Measurements from ENCODE around the gene GRIN2B.

Gene GRIN2B

GRCh38 chr12:13956060-13956590 is 25.3 kb downstream of the GRIN2B start:
- DNase-seq: no peak

- DNase-seq: no peak
These were observed 29.3 kb downstream of the GRIN2B start for GRCh38 chr12:13952096-13952495.

GRCh38 chr12:13950502-13950901 is 30.9 kb downstream of the GRIN2B start:
- no peak for DNase-seq

- DNase-seq: no peak
These were observed 32.8 kb downstream of the GRIN2B start for GRCh38 chr12:13948621-13949020.

GRCh38 chr12:13947276-13947946 is 34.0 kb downstream of the GRIN2B start:
- no peak for DNase-seq

GRCh38 chr12:13945641-13946040 is 35.8 kb downstream of the GRIN2B start:
- DNase-seq: no peak

GRCh38 chr12:13945236-13945635 is 36.2 kb downstream of the GRIN2B start:
- DNase-seq: no peak

GRCh38 chr12:13942826-13943225 is 38.6 kb downstream of the GRIN2B start:
- no peak for DNase-seq

GRCh38 chr12:13941258-13942249 is 39.8 kb downstream of the GRIN2B start:
- no peak for DNase-seq

GRCh38 chr12:13940335-13940865 is 41.0 kb downstream of the GRIN2B start:
- no peak for DNase-seq

GRCh38 chr12:13937735-13938134 is 43.7 kb downstream of the GRIN2B start:
- no peak for DNase-seq

- no peak for DNase-seq
These were observed 46.2 kb downstream of the GRIN2B start for GRCh38 chr12:13935169-13935568.

All from amniotic stem cell (primary cell).